LNCAP (cell line): Measurements from ENCODE around the gene KIFC1.

ENCODE experiments used
- CTCF ChIP-seq: fragments of 450-650 bp; IDR thresholded peaks from 2 replicates; pipeline ENCODE4 v1.5.1; 2017; ENCODE audit warnings: mild to moderate bottlenecking

The KIFC1 gene

GRCh38 chr6:33428966-33429749, 37.5 kb downstream of the KIFC1 start:
- no peak for TF ChIP-seq CTCF

DNA sequence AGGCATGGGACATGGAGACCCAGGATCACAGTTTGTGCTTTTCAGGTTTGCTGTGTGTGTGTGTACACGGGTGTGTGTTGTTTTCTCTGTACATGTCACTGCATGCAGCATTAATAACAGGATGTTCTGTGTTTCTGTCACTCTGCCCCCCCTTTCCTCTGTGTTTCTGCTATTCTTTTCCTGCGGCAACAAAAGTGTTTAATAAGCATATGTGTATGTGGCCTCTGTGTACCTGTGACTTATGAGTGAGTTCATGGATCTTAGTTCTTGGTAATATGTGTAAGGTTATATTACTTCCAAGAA, 38.1 kb downstream of the KIFC1 start:
- TF ChIP-seq CTCF = no peak

GRCh38 chr6:33430334-33430733, 38.7 kb downstream of the KIFC1 start:
- TF ChIP-seq CTCF = no peak

- no peak for TF ChIP-seq CTCF
These were observed 39.6 kb downstream of the KIFC1 start for GRCh38 chr6:33430991-33431879.

- TF ChIP-seq CTCF = no peak
These were observed 40.4 kb downstream of the KIFC1 start for GRCh38 chr6:33431880-33432541.

DNA sequence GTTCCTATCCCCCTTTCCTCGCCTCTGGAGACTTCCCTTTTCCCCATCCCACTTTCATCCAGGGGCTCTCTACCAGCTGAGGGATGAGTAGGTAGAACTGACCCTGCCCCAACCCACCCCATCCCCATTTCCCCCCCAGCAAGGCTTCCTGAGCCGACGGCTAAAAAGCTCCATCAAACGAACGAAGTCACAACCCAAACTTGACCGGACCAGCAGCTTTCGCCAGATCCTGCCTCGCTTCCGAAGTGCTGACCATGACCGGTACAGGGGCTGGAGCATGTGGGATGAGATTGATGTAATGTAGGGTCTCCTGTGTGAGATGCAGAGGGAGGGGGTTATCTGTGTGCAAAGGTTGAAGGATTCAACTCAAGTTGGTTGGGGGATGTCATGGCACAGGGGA, 40.9 kb downstream of the KIFC1 start:
- TF ChIP-seq CTCF = no peak

- no peak for TF ChIP-seq CTCF
These were observed 41.4 kb downstream of the KIFC1 start for GRCh38 chr6:33433001-33433543.
